NT2/D1 (cell line): Measurements from ENCODE around the gene SMCO3.

ENCODE experiments used
- SUZ12 ChIP-seq: IDR thresholded peaks from 2 replicates; pipeline ENCODE4 v1.6.1; 2011; ENCODE audit not compliant: insufficient read length, insufficient read depth; ENCODE audit errors: extremely low read depth
- YY1 ChIP-seq: IDR thresholded peaks from 2 replicates; pipeline ENCODE4 v1.6.1; 2011; ENCODE audit not compliant: insufficient read length, insufficient read depth
- ZNF274 ChIP-seq: IDR thresholded peaks from 2 replicates; pipeline ENCODE4 v1.6.1; 2011; ENCODE audit warnings: mild to moderate bottlenecking, low read depth, low read length

DNA sequence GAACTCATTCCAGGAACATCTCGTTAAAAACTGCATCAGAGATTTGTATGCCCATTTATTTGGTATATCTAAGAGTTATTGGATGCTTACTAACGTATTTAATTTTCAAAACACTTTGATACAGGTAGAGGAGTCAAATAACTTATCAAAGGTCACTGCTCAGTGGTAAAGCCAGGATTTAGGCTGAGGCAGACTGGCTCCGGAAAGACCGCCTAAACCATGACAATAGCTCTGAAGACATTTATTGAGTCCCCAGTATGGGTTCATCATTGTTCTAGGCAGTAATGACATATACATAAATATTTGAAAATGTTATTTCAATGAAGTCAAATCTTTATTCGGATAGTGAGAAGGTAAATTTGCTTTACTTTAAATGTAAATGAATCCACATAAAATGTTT lies 41.0 kb downstream of the SMCO3 start:
- TF ChIP-seq SUZ12 (no peak), ZNF274 (no peak), YY1 (no peak)
